Activated CD4-positive, alpha-beta T cell treated with anti-CD3 and anti-CD28 coated beads for 36 hours (primary cell): ENCODE results near the gene BPIFA2. TPM values are rescaled to one million over a fixed set of nuclear protein-coding genes. Genes with fewer than 3 reads are reported as not detected.

ENCODE experiments used
- ATAC-seq: fragments of 200-7000 bp; cut with Tn5 transposase; one replicate; pipeline ENCODE4 v1.10.0; 2021; ENCODE audit warnings: mild to moderate bottlenecking, moderate library complexity
- CTCF ChIA-PET: fragments of 350-600 bp; sonication (Branson Sonifier 250); formaldehyde crosslinking; loops from one replicate; lab custom pipeline; 2021; ENCODE audit warnings: antibody characterized with exemption; lab: Charles Lee
- POLR2A ChIA-PET: fragments of 350-600 bp; sonication (Branson Sonifier 250); formaldehyde crosslinking; loops from one replicate; lab custom pipeline; 2021; ENCODE audit warnings: antibody characterized with exemption, inconsistent platforms; lab: Charles Lee
- DNase-seq: peaks from one replicate; pipeline ENCODE4 v3.0.0-alpha.2; 2020
- H3K27ac Mint-ChIP-seq: one replicate; pipeline ENCODE4 v1.8.0; 2021; ENCODE audit warnings: mixed read lengths
- H3K27me3 Mint-ChIP-seq: one replicate; pipeline ENCODE4 v1.8.0; 2021; ENCODE audit warnings: mixed read lengths
- H3K36me3 Mint-ChIP-seq: one replicate; pipeline ENCODE4 v1.8.0; 2021; ENCODE audit warnings: low read depth, mixed read lengths
- H3K4me1 Mint-ChIP-seq: one replicate; pipeline ENCODE4 v1.8.0; 2021; ENCODE audit warnings: mixed read lengths
- H3K4me3 Mint-ChIP-seq: one replicate; pipeline ENCODE4 v1.8.0; 2021; ENCODE audit warnings: mild to moderate bottlenecking, moderate library complexity, mixed read lengths
- H3K9me3 Mint-ChIP-seq: one replicate; pipeline ENCODE4 v1.8.0; 2021; ENCODE audit warnings: low read depth, mixed read lengths
- intact Hi-C, 2 experiments: fragments of 100-400 bp; cut with DNase I in 1 of 2; cut with micrococcal nuclease in 1 of 2; formaldehyde crosslinking; loops; one replicate each; pipeline versions ENCODE4 v1.14.2 to v1.15.1; 2022 to 2024; cut with DNase I, micrococcal nuclease
- total RNA-seq, 2 experiments: library from RNA; stranded (reverse); gene quantifications; one replicate each; pipeline ENCODE4 v1.2.3, GENCODE V29; 2021

BPIFA2 gene
- total RNA-seq, 2 experiments from 2014 or later: not detected

GRCh38 chr20:33162313-33162712 lies 5.6 kb upstream of the BPIFA2 start:
- intact Hi-C loops: no loop called here
- Mint-ChIP-seq H3K4me1 (no peaks in the 10 kb centered on the region), H3K9me3 (no peaks in the 10 kb centered on the region), H3K27me3 (no peaks in the 10 kb centered on the region), H3K4me3 (no peak overlapping the region), H3K36me3 (no peaks in the 10 kb centered on the region), H3K27ac (no peak overlapping the region)
- no peak for ATAC-seq
- no peak for DNase-seq
- CTCF ChIA-PET: no interaction called here
- POLR2A ChIA-PET: no interaction called here

DNA sequence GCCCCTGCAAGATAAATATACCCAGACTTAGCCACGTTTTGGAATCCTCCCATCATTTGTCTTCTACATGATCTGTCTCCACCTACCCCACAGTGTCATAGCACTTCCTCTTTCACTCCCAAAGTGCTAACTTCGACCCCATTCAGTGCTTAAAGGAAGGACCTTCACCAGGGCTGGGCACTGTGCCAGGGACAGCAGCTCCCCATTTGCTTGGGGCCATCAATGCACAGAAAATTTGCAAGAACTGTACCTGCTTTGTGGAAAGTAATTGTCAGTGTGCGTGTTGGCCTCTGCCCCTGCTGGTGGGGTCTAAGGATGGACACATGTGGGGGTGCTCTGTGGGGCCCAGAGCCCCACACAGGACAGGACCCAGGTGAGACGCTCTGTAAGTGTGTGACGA lies 5.2 kb upstream of the BPIFA2 start:
- H3K4me3 Mint-ChIP-seq: no peak overlapping the region
- DNase-seq: no peak
- CTCF ChIA-PET: no interaction called here
- no peak for ATAC-seq
- no peak overlapping the region for H3K27ac Mint-ChIP-seq
- H3K9me3 Mint-ChIP-seq: no peaks in the 10 kb centered on the region
- intact Hi-C loops: no loop called here
- H3K4me1 Mint-ChIP-seq: no peaks in the 10 kb centered on the region
- H3K27me3 Mint-ChIP-seq: no peaks in the 10 kb centered on the region
- POLR2A ChIA-PET: no interaction called here
- H3K36me3 Mint-ChIP-seq: no peaks in the 10 kb centered on the region

GRCh38 chr20:33163856-33164762 lies 3.9 kb upstream of the BPIFA2 start:
- H3K27ac Mint-ChIP-seq: no peak overlapping the region
- no peaks in the 10 kb centered on the region for H3K36me3 Mint-ChIP-seq
- no peaks in the 10 kb centered on the region for H3K27me3 Mint-ChIP-seq
- no peak for DNase-seq
- ChIA-PET POLR2A (no interaction called here), CTCF (interaction anchor here (0.6 kb wide), 1 partner anchor 135 kb away, joined by 3 read pairs; no protein-coding TSS in a partner anchor)
- peaks cover 7% of the 10 kb centered on the region for H3K9me3 Mint-ChIP-seq
- no peaks in the 10 kb centered on the region for H3K4me1 Mint-ChIP-seq
- intact Hi-C loops: no loop called here
- H3K4me3 Mint-ChIP-seq: no peak overlapping the region
- ATAC-seq: no peak

DNA sequence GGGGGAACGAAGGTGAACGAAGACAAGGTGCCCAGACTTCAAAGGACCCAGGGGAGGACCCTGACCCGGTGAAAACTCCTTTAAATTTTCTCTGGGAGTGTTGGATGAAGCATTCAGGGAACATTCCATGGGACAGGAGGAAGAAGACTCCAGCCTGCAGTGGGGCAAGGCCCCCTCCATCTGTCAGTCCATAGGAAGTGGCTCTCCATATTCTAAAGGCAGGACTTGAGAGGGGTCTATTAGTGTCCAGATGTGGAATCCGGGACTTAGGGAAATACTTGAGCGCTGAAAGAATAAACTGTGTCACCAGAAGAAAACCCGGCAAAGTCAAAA lies 3.2 kb upstream of the BPIFA2 start:
- ChIA-PET CTCF (no interaction called here), POLR2A (no interaction called here)
- peaks cover 7% of the 10 kb centered on the region for H3K9me3 Mint-ChIP-seq
- ATAC-seq: no peak
- H3K4me3 Mint-ChIP-seq: no peak overlapping the region
- no peaks in the 10 kb centered on the region for H3K27me3 Mint-ChIP-seq
- no peaks in the 10 kb centered on the region for H3K36me3 Mint-ChIP-seq
- no peak overlapping the region for H3K27ac Mint-ChIP-seq
- H3K4me1 Mint-ChIP-seq: no peaks in the 10 kb centered on the region
- no peak for DNase-seq
- intact Hi-C loops: no loop called here

DNA sequence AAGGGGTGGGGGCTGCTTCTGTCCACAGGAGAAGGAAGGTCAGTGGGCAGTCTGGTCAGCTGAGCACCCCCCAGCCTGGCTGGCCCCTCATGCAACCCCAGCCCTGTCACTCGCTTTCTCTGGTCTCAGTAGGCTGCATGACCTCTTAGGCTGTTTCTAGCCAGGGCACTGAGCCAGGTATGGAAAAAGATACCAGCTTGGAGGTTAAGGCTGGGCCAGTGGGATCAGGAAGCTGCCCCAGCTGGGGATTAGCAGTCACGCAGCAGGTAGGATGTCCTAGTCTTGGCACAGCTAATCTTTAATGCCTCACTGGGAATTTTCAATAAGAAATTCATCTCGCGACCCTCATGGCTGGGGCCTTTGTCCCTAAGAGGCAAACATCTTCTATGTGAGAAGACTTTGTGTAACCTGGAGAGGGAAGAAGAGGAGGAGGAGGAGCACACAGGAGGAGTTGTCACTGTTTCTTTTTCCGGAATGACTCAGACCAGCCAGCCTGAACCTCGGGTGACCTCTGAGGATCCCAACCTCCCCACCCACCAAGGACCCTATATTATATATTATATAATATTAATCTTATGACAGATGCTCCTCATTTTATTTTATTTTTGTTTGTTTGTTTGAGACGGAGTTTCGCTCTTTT lies 2.4 kb upstream of the BPIFA2 start:
- Mint-ChIP-seq H3K36me3 (no peaks in the 10 kb centered on the region), H3K9me3 (peaks cover 7% of the 10 kb centered on the region), H3K27ac (no peak overlapping the region), H3K27me3 (no peaks in the 10 kb centered on the region), H3K4me1 (no peaks in the 10 kb centered on the region), H3K4me3 (no peak overlapping the region)
- DNase-seq (no peak), ATAC-seq (no peak)
- POLR2A ChIA-PET: no interaction called here
- CTCF ChIA-PET: interaction anchor here (0.6 kb wide), 1 partner anchor 179 kb away, joined by 3 read pairs; no protein-coding TSS in a partner anchor
- intact Hi-C loops: no loop called here

DNA sequence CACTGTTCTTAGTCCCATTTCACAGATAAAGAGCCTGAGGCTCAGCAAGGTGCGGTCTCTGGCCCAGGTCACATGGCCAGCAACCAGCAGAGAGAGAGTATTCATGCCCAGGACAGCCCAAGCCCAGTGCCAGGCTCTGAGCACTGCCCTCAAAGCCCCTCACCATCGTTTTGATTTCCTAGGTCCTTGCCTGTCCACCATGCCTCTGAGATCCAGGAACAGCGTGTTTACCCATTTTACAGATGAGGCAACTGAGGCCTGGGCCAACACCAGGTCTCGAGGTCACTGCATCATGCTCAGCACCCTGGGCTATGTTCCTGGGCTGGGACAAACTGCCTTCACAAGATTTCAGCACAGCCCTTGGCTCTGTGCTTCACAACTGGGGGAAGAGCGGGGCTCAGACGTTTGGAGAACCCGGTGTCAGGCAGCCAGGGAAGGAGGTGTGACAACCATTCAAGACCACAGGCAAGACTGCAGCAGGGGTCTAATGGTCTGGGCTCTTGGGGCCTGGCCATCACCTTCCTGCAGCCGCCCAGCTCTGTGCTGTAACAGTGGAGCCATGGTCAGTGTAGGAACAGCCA lies 1.3 kb upstream of the BPIFA2 start:
- Mint-ChIP-seq H3K36me3 (no peaks in the 10 kb centered on the region), H3K4me3 (no peak overlapping the region), H3K27ac (no peak overlapping the region), H3K4me1 (no peaks in the 10 kb centered on the region), H3K27me3 (peaks cover 3% of the 10 kb centered on the region), H3K9me3 (peaks cover 11% of the 10 kb centered on the region)
- ATAC-seq (no peak), DNase-seq (no peak)
- ChIA-PET CTCF (interaction anchor here (0.6 to 0.9 kb wide), 2 partner anchors 14 to 240 kb away, joined by 3 to 4 read pairs; no protein-coding TSS in a partner anchor), POLR2A (no interaction called here)
- intact Hi-C loops: no loop called here

DNA sequence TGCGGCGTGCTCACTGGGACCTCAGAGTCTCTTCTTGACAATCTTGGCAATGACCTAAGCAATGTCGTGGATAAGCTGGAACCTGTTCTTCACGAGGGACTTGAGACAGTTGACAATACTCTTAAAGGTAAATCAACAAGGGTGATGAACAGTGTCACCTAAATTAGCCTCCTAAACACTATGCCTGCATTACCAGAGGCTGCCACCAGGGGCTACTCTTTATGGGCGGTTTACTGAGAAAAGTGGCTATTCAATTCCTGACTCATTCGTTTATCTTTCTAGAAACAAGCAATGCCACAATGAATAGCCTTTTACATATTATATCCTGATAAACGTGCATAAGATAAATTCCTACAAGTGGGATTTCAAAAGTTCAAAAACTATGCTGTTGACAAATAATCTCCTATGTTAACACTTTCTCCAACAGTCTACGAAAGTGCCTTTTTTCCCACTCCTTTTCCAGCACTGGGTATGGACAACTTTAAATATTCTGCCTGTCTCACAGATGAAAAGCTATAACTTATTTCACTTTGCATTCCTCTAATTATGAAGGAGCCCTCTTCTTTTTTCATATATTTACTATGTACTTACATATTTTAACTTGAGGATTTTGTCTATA lies 1.3 kb downstream of the BPIFA2 start:
- Mint-ChIP-seq H3K9me3 (peaks cover 11% of the 10 kb centered on the region), H3K27ac (no peak overlapping the region), H3K4me3 (no peak overlapping the region), H3K36me3 (no peaks in the 10 kb centered on the region), H3K4me1 (no peaks in the 10 kb centered on the region), H3K27me3 (peaks cover 3% of the 10 kb centered on the region)
- ATAC-seq (no peak), DNase-seq (peak; percentile 64)
- intact Hi-C loops: no loop called here
- ChIA-PET POLR2A (no interaction called here), CTCF (interaction anchor here (0.6 to 2.1 kb wide), 7 partner anchors 10 to 123 kb away, joined by 3 to 7 read pairs (median 3); no protein-coding TSS in a partner anchor)

- ChIA-PET CTCF (no interaction called here), POLR2A (no interaction called here)
- no peak overlapping the region for H3K4me3 Mint-ChIP-seq
- H3K4me1 Mint-ChIP-seq: no peaks in the 10 kb centered on the region
- ATAC-seq: no peak
- peaks cover 3% of the 10 kb centered on the region for H3K27me3 Mint-ChIP-seq
- no peak overlapping the region for H3K27ac Mint-ChIP-seq
- H3K36me3 Mint-ChIP-seq: no peaks in the 10 kb centered on the region
- DNase-seq: no peak
- intact Hi-C loops: no loop called here
- peaks cover 11% of the 10 kb centered on the region for H3K9me3 Mint-ChIP-seq
These were observed 4.8 kb downstream of the BPIFA2 start for GRCh38 chr20:33172781-33173180.

- no peak for DNase-seq
- CTCF ChIA-PET: no interaction called here
- Mint-ChIP-seq H3K4me1 (no peaks in the 10 kb centered on the region), H3K4me3 (no peak overlapping the region), H3K27ac (no peak overlapping the region), H3K27me3 (peaks cover 3% of the 10 kb centered on the region), H3K36me3 (no peaks in the 10 kb centered on the region), H3K9me3 (peaks cover 5% of the 10 kb centered on the region)
- no peak for ATAC-seq
- POLR2A ChIA-PET: no interaction called here
- intact Hi-C loops: no loop called here
These were observed 7.2 kb downstream of the BPIFA2 start for GRCh38 chr20:33175123-33175522.

GRCh38 chr20:33176101-33176500 lies 8.1 kb downstream of the BPIFA2 start:
- H3K4me1 Mint-ChIP-seq: no peaks in the 10 kb centered on the region
- no peak for DNase-seq
- peaks cover 5% of the 10 kb centered on the region for H3K9me3 Mint-ChIP-seq
- no peak overlapping the region for H3K27ac Mint-ChIP-seq
- no peak for ATAC-seq
- intact Hi-C loops: no loop called here
- H3K4me3 Mint-ChIP-seq: no peak overlapping the region
- POLR2A ChIA-PET: no interaction called here
- peaks cover 3% of the 10 kb centered on the region for H3K27me3 Mint-ChIP-seq
- no peaks in the 10 kb centered on the region for H3K36me3 Mint-ChIP-seq
- CTCF ChIA-PET: interaction anchor here (0.9 kb wide), 1 partner anchor 18 kb away, joined by 3 read pairs; no protein-coding TSS in a partner anchor

DNA sequence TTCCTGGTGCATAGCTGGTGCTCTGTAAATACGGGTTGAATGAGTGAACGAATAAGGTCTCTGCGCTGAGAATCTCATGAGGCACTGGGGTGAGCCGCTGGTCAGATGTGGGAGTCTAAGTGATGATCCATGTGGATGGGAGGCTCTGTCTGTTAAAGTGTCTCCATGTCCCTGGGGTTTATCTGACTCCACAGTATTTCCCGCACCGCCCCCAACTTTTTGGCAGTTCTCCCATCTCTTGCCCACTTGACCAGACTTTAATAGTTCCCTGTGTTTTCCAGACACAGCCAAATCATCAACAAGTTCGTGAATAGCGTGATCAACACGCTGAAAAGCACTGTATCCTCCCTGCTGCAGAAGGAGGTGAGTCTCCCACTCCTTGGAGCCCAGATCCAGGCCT lies 9.9 kb downstream of the BPIFA2 start:
- no peak overlapping the region for H3K4me3 Mint-ChIP-seq
- H3K9me3 Mint-ChIP-seq: no peaks in the 10 kb centered on the region
- no peaks in the 10 kb centered on the region for H3K4me1 Mint-ChIP-seq
- CTCF ChIA-PET: no interaction called here
- no peak overlapping the region for H3K27ac Mint-ChIP-seq
- no peaks in the 10 kb centered on the region for H3K36me3 Mint-ChIP-seq
- H3K27me3 Mint-ChIP-seq: no peaks in the 10 kb centered on the region
- POLR2A ChIA-PET: no interaction called here
- intact Hi-C loops: no loop called here
- ATAC-seq (no peak), DNase-seq (no peak)
